Measurements from ENCODE around the gene PRCC.

Gene PRCC

GRCh38 chr1:156744786-156745419 is 22.4 kb upstream of the PRCC start:
- Histone ChIP-seq H3K9me3 (ENCODE audit: control insufficient read depth, insufficient read depth, low read length) (no peaks in the 10 kb centered on the region), H3K27me3 (ENCODE audit: control insufficient read depth, insufficient read depth, low read length) (no peaks in the 10 kb centered on the region), H3K4me1 (ENCODE audit: control insufficient read depth, insufficient read depth, low read length) (peaks cover 17% of the 10 kb centered on the region), H3K27ac (ENCODE audit: low read length) (no peak overlapping the region), H3K36me3 (ENCODE audit: control insufficient read depth, insufficient read depth, low read length) (peaks cover 17% of the 10 kb centered on the region; the same call in 1 of the 2 replicates), H3K4me3 (ENCODE audit: low read length) (no peak overlapping the region)
- DNase-seq (ENCODE audit: low read depth, low spot score) = no peak
- no CpG with 5 or more reads among the region's 14 CpGs for WGBS (ENCODE audit: insufficient coverage, insufficient read length)

- no CpG with 5 or more reads among the region's 3 CpGs for WGBS (ENCODE audit: insufficient coverage, insufficient read length)
- Histone ChIP-seq H3K27me3 (ENCODE audit: control insufficient read depth, insufficient read depth, low read length) (no peaks in the 10 kb centered on the region), H3K36me3 (ENCODE audit: control insufficient read depth, insufficient read depth, low read length) (peaks cover 17% of the 10 kb centered on the region; the same call in 1 of the 2 replicates), H3K4me3 (ENCODE audit: low read length) (no peak overlapping the region), H3K9me3 (ENCODE audit: control insufficient read depth, insufficient read depth, low read length) (no peaks in the 10 kb centered on the region), H3K27ac (ENCODE audit: low read length) (no peak overlapping the region), H3K4me1 (ENCODE audit: control insufficient read depth, insufficient read depth, low read length) (peaks cover 17% of the 10 kb centered on the region)
- DNase-seq (ENCODE audit: low read depth, low spot score) = no peak
Measured at GRCh38 chr1:156745881-156746280, 21.5 kb upstream of the PRCC start.

GRCh38 chr1:156746406-156746727 is 21.0 kb upstream of the PRCC start:
- WGBS (ENCODE audit: insufficient coverage, insufficient read length) = no CpG with 5 or more reads among the region's 9 CpGs
- Histone ChIP-seq H3K36me3 (ENCODE audit: control insufficient read depth, insufficient read depth, low read length) (peaks cover 17% of the 10 kb centered on the region; the same call in 1 of the 2 replicates), H3K27ac (ENCODE audit: low read length) (no peak overlapping the region), H3K4me3 (ENCODE audit: low read length) (no peak overlapping the region), H3K27me3 (ENCODE audit: control insufficient read depth, insufficient read depth, low read length) (no peaks in the 10 kb centered on the region), H3K4me1 (ENCODE audit: control insufficient read depth, insufficient read depth, low read length) (peaks cover 17% of the 10 kb centered on the region), H3K9me3 (ENCODE audit: control insufficient read depth, insufficient read depth, low read length) (no peaks in the 10 kb centered on the region)
- DNase-seq (ENCODE audit: low read depth, low spot score) = no peak

GRCh38 chr1:156746728-156747631 is 20.4 kb upstream of the PRCC start:
- Histone ChIP-seq H3K4me1 (ENCODE audit: control insufficient read depth, insufficient read depth, low read length) (peaks cover 17% of the 10 kb centered on the region), H3K4me3 (ENCODE audit: low read length) (peak overlapping the region; percentile 34; the same call in 1 of the 2 replicates), H3K27me3 (ENCODE audit: control insufficient read depth, insufficient read depth, low read length) (no peaks in the 10 kb centered on the region), H3K36me3 (ENCODE audit: control insufficient read depth, insufficient read depth, low read length) (peaks cover 17% of the 10 kb centered on the region; the same call in 1 of the 2 replicates), H3K9me3 (ENCODE audit: control insufficient read depth, insufficient read depth, low read length) (no peaks in the 10 kb centered on the region), H3K27ac (ENCODE audit: low read length) (no peak overlapping the region)
- no CpG with 5 or more reads among the region's 29 CpGs for WGBS (ENCODE audit: insufficient coverage, insufficient read length)
- no peak for DNase-seq (ENCODE audit: low read depth, low spot score)

GRCh38 chr1:156747742-156748669 is 19.3 kb upstream of the PRCC start:
- WGBS (ENCODE audit: insufficient coverage, insufficient read length) = no CpG with 5 or more reads among the region's 8 CpGs
- Histone ChIP-seq H3K36me3 (ENCODE audit: control insufficient read depth, insufficient read depth, low read length) (peaks cover 15% of the 10 kb centered on the region; the same call in 1 of the 2 replicates), H3K27ac (ENCODE audit: low read length) (no peak overlapping the region), H3K9me3 (ENCODE audit: control insufficient read depth, insufficient read depth, low read length) (no peaks in the 10 kb centered on the region), H3K4me3 (ENCODE audit: low read length) (peak overlapping the region; percentile 34; the same call in 1 of the 2 replicates), H3K27me3 (ENCODE audit: control insufficient read depth, insufficient read depth, low read length) (no peaks in the 10 kb centered on the region), H3K4me1 (ENCODE audit: control insufficient read depth, insufficient read depth, low read length) (peaks cover 17% of the 10 kb centered on the region)
- DNase-seq (ENCODE audit: low read depth, low spot score) = no peak

GRCh38 chr1:156748670-156749418 is 18.5 kb upstream of the PRCC start:
- H3K4me1 ChIP-seq (ENCODE audit: control insufficient read depth, insufficient read depth, low read length) = peaks cover 17% of the 10 kb centered on the region
- H3K4me3 ChIP-seq (ENCODE audit: low read length) = no peak overlapping the region
- peaks cover 8% of the 10 kb centered on the region; the same call in 1 of the 2 replicates for H3K36me3 ChIP-seq (ENCODE audit: control insufficient read depth, insufficient read depth, low read length)
- WGBS (ENCODE audit: insufficient coverage, insufficient read length) = no CpG with 5 or more reads among the region's 9 CpGs
- no peak overlapping the region for H3K27ac ChIP-seq (ENCODE audit: low read length)
- no peaks in the 10 kb centered on the region for H3K27me3 ChIP-seq (ENCODE audit: control insufficient read depth, insufficient read depth, low read length)
- H3K9me3 ChIP-seq (ENCODE audit: control insufficient read depth, insufficient read depth, low read length) = no peaks in the 10 kb centered on the region
- no peak for DNase-seq (ENCODE audit: low read depth, low spot score)

- no peak for DNase-seq (ENCODE audit: low read depth, low spot score)
- H3K27ac ChIP-seq (ENCODE audit: low read length) = no peak overlapping the region
- H3K9me3 ChIP-seq (ENCODE audit: control insufficient read depth, insufficient read depth, low read length) = no peaks in the 10 kb centered on the region
- no peaks in the 10 kb centered on the region for H3K27me3 ChIP-seq (ENCODE audit: control insufficient read depth, insufficient read depth, low read length)
- H3K36me3 ChIP-seq (ENCODE audit: control insufficient read depth, insufficient read depth, low read length) = 0 out of 2 replicates have a peak, but pooled peaks cover 3% of the 10 kb centered on the region
- H3K4me1 ChIP-seq (ENCODE audit: control insufficient read depth, insufficient read depth, low read length) = peaks cover 17% of the 10 kb centered on the region
- H3K4me3 ChIP-seq (ENCODE audit: low read length) = no peak overlapping the region; the same call in 1 of the 2 replicates
- no CpG with 5 or more reads among the region's 8 CpGs for WGBS (ENCODE audit: insufficient coverage, insufficient read length)
Measured at GRCh38 chr1:156749419-156750118, 17.8 kb upstream of the PRCC start.

GRCh38 chr1:156750191-156750672 is 17.1 kb upstream of the PRCC start:
- Histone ChIP-seq H3K36me3 (ENCODE audit: control insufficient read depth, insufficient read depth, low read length) (no peaks in the 10 kb centered on the region), H3K27ac (ENCODE audit: low read length) (no peak overlapping the region), H3K9me3 (ENCODE audit: control insufficient read depth, insufficient read depth, low read length) (no peaks in the 10 kb centered on the region), H3K4me1 (ENCODE audit: control insufficient read depth, insufficient read depth, low read length) (peaks cover 17% of the 10 kb centered on the region), H3K4me3 (ENCODE audit: low read length) (peak overlapping the region; percentile 93; the same call in 1 of the 2 replicates), H3K27me3 (ENCODE audit: control insufficient read depth, insufficient read depth, low read length) (no peaks in the 10 kb centered on the region)
- WGBS (ENCODE audit: insufficient coverage, insufficient read length) = no CpG with 5 or more reads among the region's 5 CpGs
- no peak for DNase-seq (ENCODE audit: low read depth, low spot score)

GRCh38 chr1:156750711-156751450 is 16.5 kb upstream of the PRCC start:
- H3K27ac ChIP-seq (ENCODE audit: low read length) = no peak overlapping the region
- H3K27me3 ChIP-seq (ENCODE audit: control insufficient read depth, insufficient read depth, low read length) = no peaks in the 10 kb centered on the region
- no peak for DNase-seq (ENCODE audit: low read depth, low spot score)
- no CpG with 5 or more reads among the region's 64 CpGs for WGBS (ENCODE audit: insufficient coverage, insufficient read length)
- H3K4me3 ChIP-seq (ENCODE audit: low read length) = peak overlapping the region; percentile 93
- H3K4me1 ChIP-seq (ENCODE audit: control insufficient read depth, insufficient read depth, low read length) = peaks cover 15% of the 10 kb centered on the region
- H3K36me3 ChIP-seq (ENCODE audit: control insufficient read depth, insufficient read depth, low read length) = no peaks in the 10 kb centered on the region
- no peaks in the 10 kb centered on the region for H3K9me3 ChIP-seq (ENCODE audit: control insufficient read depth, insufficient read depth, low read length)

Measured in iPS DF 6.9 (cell line).